Glutamatergic neuron (in vitro differentiated cells): ENCODE measurements around the gene UGT1A3. TPM values are rescaled to one million over a fixed set of nuclear protein-coding genes. Genes with fewer than 3 reads are reported as not detected.

ENCODE experiments used
- DNase-seq: peaks from one replicate; pipeline ENCODE4 v3.0.0; 2022
- H3K27ac Mint-ChIP-seq: one replicate; pipeline ENCODE4 v1.8.0; 2020; ENCODE audit warnings: mild to moderate bottlenecking, mixed read lengths, inconsistent platforms; ENCODE audit not compliant: unreplicated experiment
- H3K27me3 Mint-ChIP-seq: one replicate; pipeline ENCODE4 v1.8.0; 2020; ENCODE audit warnings: mild to moderate bottlenecking, moderate library complexity, mixed read lengths, inconsistent platforms; ENCODE audit not compliant: unreplicated experiment
- H3K36me3 Mint-ChIP-seq: one replicate; pipeline ENCODE4 v1.8.0; 2020; ENCODE audit warnings: mild to moderate bottlenecking, mixed read lengths, inconsistent platforms; ENCODE audit not compliant: unreplicated experiment
- H3K4me1 Mint-ChIP-seq: one replicate; pipeline ENCODE4 v1.8.0; 2020; ENCODE audit warnings: mild to moderate bottlenecking, low read depth, mixed read lengths, inconsistent platforms; ENCODE audit not compliant: unreplicated experiment
- H3K4me3 Mint-ChIP-seq: one replicate; pipeline ENCODE4 v1.8.0; 2020; ENCODE audit warnings: mild to moderate bottlenecking, mixed read lengths, inconsistent platforms; ENCODE audit not compliant: unreplicated experiment
- H3K9me3 Mint-ChIP-seq: one replicate; pipeline ENCODE4 v1.8.0; 2020; ENCODE audit warnings: mild to moderate bottlenecking, moderate library complexity, mixed read lengths, inconsistent platforms; ENCODE audit not compliant: unreplicated experiment
- CTCF ChIP-seq: fragments of 200-600 bp; sonication (generic); IDR thresholded peaks from one replicate; pipeline ENCODE4 v1.5.0; 2021; ENCODE audit not compliant: partially characterized antibody, unreplicated experiment
- total RNA-seq: library from RNA; stranded (reverse); fragmentation: NEBNext Ultra II Directional; extraction: Animal tissue kit (Norgen Biotek cat#: 25700); gene quantifications from one replicate; pipeline ENCODE4 v1.2.1, GENCODE V29; 2021; ENCODE audit not compliant: unreplicated experiment

The UGT1A3 gene
- total RNA-seq, 1 donor from 2014 or later = not detected

GRCh38 chr2:233778030-233778429 is 49.2 kb downstream of the UGT1A3 start, which contains the start of gene MROH2A:
TSS of gene MROH2A (plus strand) at chr2:233778330. CDS start at chr2:233779359, 1,029 bp downstream.
- Mint-ChIP-seq H3K4me3 (no peak within 1 kb of the TSS), H3K36me3 (peaks cover 17% of the 10 kb centered on the region), H3K9me3 (no peaks in the 10 kb centered on the region), H3K4me1 (no peaks in the 10 kb centered on the region), H3K27me3 (peaks cover 1% of the 10 kb centered on the region), H3K27ac (no peak within 1 kb of the TSS)
- no peak for TF ChIP-seq CTCF
- no peak for DNase-seq

GRCh38 chr2:233779722-233780121 is 50.9 kb downstream of the UGT1A3 start:
- no peak for DNase-seq
- no peak overlapping the region for H3K27ac Mint-ChIP-seq
- no peaks in the 10 kb centered on the region for H3K4me1 Mint-ChIP-seq
- no peaks in the 10 kb centered on the region for H3K9me3 Mint-ChIP-seq
- no peak overlapping the region for H3K4me3 Mint-ChIP-seq
- peaks cover 1% of the 10 kb centered on the region for H3K27me3 Mint-ChIP-seq
- TF ChIP-seq CTCF = no peak
- H3K36me3 Mint-ChIP-seq = peaks cover 17% of the 10 kb centered on the region

GRCh38 chr2:233780771-233781170 is 51.9 kb downstream of the UGT1A3 start:
- no peak for DNase-seq
- Mint-ChIP-seq H3K27me3 (peaks cover 1% of the 10 kb centered on the region), H3K27ac (no peak overlapping the region), H3K36me3 (peaks cover 8% of the 10 kb centered on the region), H3K4me1 (no peaks in the 10 kb centered on the region), H3K4me3 (no peak overlapping the region), H3K9me3 (no peaks in the 10 kb centered on the region)
- no peak for TF ChIP-seq CTCF

- Mint-ChIP-seq H3K27me3 (peaks cover 6% of the 10 kb centered on the region), H3K4me1 (no peaks in the 10 kb centered on the region), H3K9me3 (peaks cover 2% of the 10 kb centered on the region), H3K27ac (no peak overlapping the region), H3K36me3 (peaks cover 4% of the 10 kb centered on the region), H3K4me3 (no peak overlapping the region)
- no peak for TF ChIP-seq CTCF
- no peak for DNase-seq
These were observed 60.7 kb downstream of the UGT1A3 start for GRCh38 chr2:233789554-233789953.

GRCh38 chr2:233791151-233791882 is 62.5 kb downstream of the UGT1A3 start:
- Mint-ChIP-seq H3K4me1 (no peaks in the 10 kb centered on the region), H3K36me3 (peaks cover 4% of the 10 kb centered on the region), H3K27me3 (peaks cover 9% of the 10 kb centered on the region), H3K9me3 (peaks cover 6% of the 10 kb centered on the region), H3K4me3 (no peak overlapping the region), H3K27ac (no peak overlapping the region)
- no peak for DNase-seq
- no peak for TF ChIP-seq CTCF
